ENCODE measurements around the gene TMCC3.
"Not testable (repeated sequence)": the region's sequence is repeated elsewhere in the genome, so short reads cannot be mapped to it uniquely, and the experiment has no call there.

The TMCC3 gene, protein sequence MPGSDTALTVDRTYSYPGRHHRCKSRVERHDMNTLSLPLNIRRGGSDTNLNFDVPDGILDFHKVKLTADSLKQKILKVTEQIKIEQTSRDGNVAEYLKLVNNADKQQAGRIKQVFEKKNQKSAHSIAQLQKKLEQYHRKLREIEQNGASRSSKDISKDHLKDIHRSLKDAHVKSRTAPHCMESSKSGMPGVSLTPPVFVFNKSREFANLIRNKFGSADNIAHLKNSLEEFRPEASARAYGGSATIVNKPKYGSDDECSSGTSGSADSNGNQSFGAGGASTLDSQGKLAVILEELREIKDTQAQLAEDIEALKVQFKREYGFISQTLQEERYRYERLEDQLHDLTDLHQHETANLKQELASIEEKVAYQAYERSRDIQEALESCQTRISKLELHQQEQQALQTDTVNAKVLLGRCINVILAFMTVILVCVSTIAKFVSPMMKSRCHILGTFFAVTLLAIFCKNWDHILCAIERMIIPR

DNA sequence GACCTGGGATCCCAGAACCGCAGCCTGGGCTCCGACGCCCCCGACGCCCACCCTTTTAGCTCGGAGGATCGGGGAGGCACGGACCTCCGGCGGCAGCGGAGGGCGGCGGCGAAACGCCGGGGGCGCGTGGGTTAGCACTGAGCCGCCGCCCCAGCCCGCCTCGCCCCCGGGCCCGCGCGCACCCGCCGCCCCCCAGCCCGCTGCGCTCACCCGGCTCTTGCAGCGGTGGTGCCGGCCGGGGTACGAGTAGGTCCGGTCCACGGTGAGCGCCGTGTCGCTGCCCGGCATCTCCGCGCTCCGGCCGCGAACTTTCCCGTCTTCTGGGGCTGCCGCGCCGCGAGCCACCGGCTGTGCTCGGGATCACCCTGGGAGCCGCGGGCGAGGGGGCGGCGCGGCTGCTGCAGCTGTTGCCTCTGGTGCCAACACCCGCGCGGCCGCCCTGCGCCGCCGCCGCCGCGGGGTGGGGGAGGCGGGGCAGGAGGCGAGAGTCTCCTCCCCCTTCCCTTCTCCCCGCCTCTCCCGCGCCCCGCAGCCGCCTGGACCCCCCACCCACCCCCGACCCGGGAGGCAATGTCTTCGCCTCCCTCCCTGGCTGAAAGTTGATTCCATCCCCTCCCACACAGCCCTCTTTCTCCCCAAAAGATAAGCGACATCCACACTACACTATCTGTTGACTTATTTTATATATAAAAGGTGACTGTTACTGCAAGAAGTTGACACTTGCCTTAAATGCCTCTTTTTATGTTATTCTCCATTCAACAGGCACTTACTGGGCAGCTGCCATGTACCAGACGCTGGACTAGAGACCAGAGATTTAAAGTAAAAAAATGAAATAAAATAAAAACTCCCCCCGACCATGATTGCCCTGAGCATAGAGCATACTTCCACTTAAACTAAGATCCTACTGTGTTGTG lies at the start of gene TMCC3:
Gene TMCC3, minus strand, starts transcription at position 415 of the 914 bp plus-strand sequence. Its CDS starts 127 bp downstream, at position 288.
- peak; percentile 77 for DNase-seq (ENCODE audit: low spot score)

DNA sequence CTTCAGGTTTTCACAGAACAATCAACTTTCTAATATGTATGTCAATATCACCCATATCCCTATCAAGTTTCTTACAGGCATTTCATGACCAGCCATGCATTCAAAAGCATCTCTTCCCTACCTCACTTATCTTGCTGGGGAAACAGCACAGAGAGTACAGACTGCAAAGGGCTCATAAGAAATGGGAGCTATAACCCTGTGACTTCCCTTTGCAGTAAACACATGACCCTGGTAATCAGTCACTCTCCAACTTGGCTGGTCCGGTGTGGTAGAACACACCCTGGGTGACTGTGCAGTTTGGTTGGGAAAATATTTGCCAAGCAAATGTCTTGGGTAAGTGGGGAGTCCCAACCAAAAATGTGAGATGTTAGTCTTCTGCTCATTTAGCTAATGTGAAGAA lies 49.4 kb upstream of the TMCC3 start:
- no peak for DNase-seq (ENCODE audit: low spot score)

DNA sequence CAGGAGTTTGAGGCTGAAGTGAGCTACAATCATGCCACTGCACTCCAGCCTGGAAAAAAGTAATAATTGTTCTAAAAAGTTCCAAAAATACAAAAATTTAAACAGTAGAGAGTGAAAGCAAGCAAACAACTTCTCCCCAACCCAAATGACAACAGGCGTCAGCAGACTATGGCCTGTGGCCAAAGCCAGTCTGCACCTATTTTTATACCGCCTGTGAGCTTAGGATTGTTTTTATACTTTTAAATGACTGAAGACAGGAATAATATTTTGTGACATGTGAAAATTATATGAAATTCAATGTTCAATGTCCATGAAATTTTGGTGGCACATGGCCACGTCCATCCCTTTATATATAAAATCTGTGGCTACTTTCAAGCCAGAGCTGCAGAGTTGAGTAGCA lies 48.2 kb upstream of the TMCC3 start:
- DNase-seq (ENCODE audit: low spot score) = no peak

DNA sequence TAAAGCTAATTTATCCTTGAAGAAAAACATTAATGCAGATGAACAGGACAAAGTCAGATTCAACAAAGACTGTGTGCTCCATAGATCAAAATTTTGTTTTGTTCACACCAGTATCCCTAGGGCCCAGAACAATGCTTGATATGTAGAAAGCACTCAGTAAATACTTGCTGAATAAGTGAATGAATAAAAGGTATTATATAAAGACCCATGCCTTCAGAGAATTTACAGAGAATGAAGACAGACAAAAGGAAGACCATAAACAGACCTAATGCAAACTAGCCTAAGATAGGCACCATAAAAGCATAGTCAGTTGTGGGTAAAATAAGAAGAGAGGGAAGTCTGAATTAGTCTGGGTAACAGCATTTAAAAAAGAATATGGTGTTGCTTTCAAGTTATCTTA lies 47.3 kb upstream of the TMCC3 start:
- no peak for DNase-seq (ENCODE audit: low spot score)

DNA sequence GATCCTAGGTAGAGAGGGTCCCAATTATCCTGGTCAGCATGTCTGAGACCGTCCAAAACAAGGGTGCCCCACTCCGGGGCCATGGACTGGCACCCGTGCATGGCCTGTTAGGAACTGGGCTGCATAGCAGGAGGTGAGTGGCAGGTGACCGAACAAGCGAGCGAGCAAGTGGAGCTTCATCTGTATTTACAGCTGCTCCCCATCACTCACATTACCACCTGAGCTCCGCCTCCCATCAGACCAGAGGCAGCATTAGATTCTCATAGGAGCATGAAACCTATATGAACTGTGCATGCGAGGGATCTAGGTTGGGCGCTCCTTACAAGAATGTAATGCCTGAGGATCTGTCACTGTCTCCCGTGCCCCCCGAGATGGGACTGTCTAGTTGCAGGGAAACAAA lies 44.4 kb upstream of the TMCC3 start:
- DNase-seq (ENCODE audit: low spot score) = no peak

DNA sequence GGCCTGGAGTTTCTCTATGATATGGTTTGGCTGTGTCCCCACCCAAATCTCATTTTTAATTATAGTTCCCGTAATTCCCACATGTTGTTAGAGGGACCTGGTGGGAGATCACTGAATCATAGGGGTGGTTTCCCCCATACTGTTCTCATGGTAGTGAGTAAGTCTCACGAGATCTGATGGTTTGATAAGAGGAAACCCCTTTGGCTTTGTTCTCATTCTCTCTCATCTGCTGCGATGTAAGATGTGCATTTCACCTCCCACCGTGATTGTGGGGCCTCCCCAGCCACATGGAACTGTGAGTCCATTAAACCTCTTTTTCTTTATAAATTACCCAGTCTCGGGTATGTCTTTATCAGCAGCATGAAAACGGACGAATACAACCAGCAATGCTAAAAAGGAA lies 42.5 kb upstream of the TMCC3 start:
- DNase-seq (ENCODE audit: low spot score) = not testable (repeated sequence)

DNA sequence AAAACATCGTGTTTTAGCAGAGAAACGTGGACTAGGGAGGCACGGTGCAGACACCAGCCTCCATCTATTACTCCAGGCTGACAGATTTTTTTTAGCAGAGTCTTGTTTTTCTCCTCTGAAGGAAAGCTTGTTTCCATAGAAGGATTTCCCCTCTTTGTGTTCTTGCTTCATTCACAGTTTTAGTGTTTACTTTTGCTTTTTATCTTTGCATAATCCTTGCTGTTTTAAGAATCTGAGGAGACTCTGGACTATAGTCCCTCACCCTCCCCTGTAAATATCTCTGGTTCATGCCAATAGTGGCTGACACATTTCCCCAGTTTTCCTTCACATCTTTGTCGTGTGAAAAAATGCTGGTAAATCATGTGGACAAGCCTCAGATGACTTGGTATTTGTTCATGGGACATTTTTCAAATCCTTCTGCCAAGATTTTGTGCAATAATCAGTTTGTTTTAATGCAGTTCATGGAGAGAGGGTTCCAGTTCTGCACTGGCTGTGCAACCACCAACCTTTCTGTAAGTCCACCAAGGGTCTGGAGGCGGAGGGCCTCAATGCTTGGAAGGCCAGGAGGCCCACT lies 39.9 kb upstream of the TMCC3 start:
- DNase-seq (ENCODE audit: low spot score) = no peak

DNA sequence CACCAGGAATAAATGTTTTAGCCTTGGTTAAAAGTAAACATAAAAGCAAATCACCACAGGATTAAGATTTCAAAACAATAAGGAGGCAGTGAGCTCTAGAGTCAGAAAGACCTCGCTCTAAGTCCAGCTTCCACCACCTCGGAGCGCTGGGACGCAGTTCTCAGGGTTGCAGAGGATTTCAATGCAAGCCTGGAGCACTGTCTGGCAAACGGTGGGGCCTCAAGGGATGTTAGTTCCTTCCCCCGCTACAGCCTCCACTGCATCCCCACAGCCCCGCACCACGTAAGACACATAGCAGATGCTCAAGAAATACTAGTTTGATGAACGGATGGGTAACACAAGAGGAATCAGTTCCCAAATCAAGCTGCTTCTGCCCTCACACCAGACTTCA lies 39.3 kb upstream of the TMCC3 start:
- no peak for DNase-seq (ENCODE audit: low spot score)

DNA sequence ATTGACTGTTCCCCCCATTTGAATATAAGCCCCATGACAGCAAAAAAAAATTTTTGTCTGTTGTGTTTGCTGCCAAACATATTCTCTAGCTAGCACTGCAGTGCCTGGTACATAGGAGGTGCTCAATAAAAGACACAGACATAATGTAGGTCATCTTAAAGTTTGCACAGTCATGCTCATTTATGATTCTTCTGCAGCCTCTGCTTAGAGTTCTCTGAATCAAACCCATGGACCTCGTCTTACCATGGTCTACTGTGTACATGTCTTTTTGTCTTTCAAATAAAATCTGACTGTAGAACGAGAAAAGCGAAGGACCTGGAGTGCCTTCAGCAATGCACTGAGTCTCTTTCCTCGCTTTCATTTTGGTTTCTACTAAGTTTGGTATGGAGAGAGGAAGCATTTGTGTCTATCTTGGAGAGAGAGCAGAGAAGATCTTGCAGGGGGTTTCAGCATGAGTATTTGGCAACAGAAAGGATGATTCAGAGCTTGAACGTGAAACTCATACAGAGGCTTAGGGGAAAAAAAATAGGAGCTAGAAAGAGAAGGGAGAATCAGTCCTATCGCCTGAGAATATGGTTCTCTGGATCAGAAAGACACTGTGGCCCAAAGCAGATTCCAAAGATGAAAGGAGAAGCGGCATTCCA lies 38.8 kb upstream of the TMCC3 start:
- DNase-seq (ENCODE audit: low spot score) = no peak

DNA sequence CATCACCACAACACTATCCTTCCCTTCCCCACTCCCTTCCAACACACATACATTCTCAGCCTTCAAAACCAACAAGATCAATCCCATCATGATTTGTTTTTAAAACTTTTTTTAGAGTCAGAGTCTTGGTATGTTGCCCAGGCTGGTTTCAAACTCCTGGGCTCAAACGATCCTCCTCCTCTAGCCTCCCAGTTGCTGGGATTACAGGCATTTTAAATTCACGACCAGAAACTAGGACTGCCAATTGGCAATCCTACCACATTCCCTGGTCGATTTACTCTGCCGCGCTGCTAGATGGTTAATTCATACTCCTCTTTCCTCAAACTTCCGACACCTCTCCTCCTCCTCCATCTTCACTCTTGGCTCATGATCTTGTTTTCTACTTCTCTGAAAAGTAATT lies 37.5 kb upstream of the TMCC3 start:
- no peak for DNase-seq (ENCODE audit: low spot score)

DNA sequence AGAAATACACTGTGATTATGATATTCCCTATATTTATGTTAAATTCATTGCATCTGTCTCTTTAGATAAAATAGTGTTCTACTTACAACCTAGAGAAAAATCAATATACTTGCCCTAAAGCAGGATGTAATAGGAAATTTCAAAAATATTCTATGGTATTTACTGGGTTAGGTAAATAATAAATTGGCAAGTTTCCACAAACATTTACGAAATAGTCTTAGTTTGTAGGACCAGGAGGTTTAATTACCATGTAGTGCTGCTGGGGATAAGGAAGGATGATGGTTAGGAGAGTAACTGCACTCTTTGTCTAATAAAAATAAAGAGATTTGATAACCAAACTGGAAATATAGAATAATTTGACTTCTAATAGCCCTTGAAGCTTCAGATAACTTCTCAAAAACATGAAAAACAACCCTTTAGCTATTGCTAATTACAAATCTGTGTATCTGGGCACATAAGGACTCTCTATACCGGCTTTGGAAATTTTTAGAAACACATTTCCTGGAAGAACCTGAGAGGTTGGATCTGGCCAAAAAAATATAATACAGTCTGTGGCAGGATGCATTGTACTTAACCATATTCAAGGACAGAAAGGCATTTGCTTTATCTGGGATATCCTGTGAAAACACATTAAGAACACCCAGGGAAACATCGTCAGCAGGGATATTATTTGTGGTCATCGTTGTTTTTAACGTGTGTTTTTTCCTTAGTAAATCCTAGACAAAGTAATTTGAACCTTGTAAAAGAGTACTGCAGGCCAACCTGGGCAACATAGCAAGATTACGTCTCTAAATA lies 36.7 kb upstream of the TMCC3 start:
- no peak for DNase-seq (ENCODE audit: low spot score)

DNA sequence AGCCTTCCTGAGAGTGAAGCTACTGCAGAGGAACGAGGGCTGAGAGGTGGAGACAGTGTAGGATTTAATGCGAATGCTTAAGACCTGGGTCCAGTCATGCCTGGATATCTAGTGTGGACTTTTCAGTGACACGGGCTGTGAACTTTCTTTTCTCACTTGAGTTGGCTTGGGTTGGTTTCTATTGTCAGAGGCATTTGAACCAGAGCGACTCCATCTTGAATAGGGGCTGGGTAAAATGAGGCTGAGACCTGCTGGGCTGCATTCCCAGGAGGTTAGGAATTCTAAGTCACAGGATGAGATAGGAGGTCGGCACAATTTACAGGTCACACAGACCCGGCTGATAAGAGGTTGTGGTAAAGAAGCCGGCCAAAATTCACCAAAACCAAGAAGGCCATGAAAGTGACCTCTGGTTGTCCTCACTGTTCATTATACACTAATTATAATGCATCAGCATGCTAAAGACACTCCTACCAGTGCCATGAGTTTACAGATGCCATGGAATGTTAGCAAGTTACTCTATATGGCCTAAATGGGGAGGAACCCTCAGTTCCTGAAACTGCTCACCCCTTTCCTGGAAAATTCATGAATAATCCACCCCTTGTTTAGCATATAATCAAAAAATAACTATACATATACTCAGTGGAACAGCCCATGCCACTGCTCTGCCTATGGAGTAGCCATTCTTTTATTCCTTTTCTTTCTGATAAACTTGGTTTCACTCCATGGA lies 34.2 kb upstream of the TMCC3 start:
- no peak for DNase-seq (ENCODE audit: low spot score)

DNA sequence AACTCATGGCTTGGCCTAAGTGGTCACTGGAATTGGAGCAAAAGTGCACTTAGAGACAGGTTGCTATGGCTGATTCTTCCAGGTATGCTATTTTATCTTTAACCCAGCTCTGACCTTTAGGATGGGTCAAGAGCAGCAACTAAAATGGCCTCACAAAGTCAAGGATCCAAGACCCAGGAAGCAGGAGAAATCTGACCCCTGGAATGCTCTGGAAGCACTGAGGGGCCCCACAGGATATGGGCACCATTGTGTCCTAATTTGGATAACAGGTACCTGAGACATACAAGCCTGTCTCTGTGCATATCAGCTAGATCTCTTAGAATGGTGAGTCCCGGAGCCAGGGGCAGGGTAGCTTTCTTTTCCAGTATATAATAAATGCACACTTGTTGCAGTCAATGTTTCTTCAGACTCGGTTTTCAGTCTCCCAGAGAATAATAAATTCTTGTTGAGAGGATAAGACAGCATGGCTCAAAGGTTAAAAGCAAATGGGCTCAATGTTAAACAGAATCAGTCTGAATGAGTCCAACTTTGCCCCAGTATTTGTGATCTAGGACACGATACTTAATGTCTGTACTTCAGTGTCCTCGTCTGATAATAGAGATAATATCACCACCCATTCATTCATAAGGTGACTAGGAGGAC lies 29.3 kb upstream of the TMCC3 start:
- DNase-seq (ENCODE audit: low spot score) = no peak

DNA sequence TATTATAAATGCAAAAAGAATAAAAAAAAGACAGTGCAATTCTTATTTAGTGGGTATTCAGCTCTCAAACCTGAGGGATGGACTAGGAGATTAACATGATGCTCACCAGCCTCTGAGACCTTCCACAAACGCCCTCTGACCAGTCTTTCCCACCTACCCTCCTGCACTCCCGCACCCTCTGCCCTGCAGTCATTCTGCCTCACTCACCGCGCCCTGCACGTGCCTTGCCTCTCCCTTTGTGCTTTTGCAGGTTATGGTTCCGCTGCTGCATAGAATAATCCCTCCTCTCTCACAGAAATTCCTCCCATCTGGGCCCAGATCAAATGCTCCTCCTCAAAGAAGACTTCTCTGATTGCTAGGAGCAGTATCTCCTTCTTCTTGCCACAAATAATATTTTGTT lies 28.5 kb upstream of the TMCC3 start:
- DNase-seq (ENCODE audit: low spot score) = no peak

DNA sequence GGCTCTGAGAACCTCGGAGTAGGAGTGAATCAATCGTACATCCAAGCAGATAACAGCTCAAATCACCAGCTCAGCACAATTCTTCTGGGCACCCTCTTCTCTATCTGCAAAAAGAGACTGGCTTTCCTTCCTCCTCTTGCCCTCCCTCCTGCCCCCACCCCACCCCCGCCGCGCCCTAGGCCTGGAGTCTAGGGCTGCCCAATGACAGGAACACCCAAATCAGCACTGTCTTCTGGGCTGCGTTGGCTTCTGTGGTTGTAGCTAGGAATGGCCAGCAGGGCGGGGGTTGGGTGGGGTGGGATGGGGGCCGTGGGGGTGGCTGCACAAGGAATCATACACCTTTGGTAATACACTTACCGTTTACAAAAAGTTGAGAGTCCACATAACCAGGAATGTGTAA lies 28.0 kb upstream of the TMCC3 start:
- DNase-seq (ENCODE audit: low spot score) = no peak

DNA sequence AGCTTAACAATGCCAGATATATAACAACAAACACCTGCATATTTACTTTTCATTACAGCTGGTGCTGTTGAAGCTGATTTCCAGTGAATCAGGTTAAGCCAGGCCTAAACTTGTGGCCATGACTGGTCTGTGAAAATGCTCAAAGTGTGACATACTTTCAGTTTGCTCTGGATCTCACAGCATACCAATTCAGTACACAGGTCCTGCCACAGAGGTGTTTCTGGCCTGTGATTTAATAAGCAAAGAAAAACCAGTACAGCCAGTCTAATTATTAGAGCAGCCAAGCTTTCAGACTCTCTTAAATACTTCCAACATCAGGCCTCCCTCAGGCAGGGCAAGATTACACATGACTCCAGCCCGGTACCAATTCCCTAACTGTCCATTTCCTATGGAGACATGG lies 27.4 kb upstream of the TMCC3 start:
- no peak for DNase-seq (ENCODE audit: low spot score)

DNA sequence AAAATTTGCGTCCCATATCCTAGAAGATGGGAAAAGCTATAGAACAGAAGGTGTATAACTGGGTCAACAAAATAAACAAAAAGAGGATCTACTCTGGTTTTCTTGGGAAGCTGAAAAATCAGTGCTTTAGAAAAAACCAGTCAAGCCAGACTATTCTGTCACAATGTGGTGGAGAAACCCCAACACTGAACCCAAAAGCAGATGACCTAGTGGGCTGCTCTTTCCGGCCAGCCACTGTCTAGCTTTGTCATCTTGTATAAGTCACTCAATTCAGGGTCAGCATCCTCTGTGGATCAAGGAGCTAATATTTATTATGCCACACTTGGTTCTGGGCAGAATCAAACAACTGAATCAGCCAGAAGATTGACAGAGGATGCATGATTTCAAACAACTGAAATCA lies 26.6 kb upstream of the TMCC3 start:
- DNase-seq (ENCODE audit: low spot score) = no peak

DNA sequence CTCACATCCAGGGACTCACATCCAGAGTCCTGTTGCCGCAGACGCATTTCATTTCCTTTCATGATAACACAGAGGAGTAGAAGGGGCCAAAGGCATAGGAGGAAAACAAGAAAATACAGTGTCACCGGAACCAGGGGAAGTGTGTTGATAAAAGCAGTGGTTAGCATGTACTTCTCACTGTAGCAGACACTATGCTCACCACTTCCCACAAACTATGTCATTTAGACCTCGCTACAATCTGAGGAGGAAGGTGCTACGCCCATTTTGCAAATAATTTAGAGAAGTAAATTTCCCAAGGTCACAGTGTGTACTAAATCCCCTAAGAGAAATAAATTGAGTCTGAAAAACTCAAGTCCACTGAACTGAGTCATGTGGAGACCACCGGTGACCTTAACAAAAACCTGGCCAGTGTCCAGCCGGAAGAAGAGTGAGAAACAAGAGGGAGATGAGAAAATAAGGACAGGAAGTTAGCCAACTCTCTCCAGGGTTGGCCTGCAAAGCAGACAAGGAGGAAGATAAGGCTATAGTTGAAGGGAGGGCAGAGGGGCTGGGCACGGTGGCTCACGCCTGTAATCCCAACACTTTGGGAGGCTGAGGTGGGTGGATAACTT lies 25.8 kb upstream of the TMCC3 start:
- no peak for DNase-seq (ENCODE audit: low spot score)

DNA sequence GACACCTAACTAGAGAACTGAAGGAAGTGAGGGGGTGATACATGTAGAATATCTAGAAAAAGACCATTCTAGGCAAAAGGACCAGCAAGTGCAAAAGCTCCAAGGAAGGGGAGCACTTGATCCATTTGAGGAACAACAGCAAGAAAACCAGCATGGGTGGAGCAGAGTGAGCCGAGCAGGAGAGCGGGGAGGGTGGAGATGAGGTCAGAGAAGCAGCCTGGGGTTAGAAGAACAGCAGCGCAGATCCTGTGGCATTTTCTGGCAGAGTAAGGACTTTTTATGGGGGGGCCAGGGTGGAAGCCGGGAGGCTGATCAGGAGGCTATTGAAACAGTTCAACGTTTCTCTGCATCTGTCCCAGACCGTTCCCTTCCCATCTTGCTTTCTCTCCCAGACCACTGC lies 24.5 kb upstream of the TMCC3 start:
- no peak for DNase-seq (ENCODE audit: low spot score)

DNA sequence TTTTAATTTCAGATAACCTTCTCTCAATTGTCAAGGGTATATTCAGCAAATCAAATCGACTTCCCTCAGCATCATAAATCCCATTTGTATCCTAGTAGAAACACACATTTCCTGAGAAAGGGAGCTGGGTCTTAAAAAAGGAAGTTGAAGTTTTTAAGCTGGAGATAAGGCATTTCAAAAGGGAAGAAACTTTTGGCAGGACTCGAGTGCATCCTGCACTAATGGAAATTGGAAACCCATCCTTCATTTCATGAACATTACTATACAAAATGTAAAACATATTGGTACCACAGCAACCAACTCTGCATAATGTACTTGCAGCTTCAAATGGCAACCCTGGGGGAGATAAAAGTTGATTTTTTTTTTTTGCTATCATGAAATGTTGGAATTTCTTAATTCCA lies 23.7 kb upstream of the TMCC3 start:
- no peak for DNase-seq (ENCODE audit: low spot score)
